Keratinocyte (primary cell): ENCODE results near the gene CHSY3. TPM values are rescaled to one million over a fixed set of nuclear protein-coding genes. Genes with fewer than 3 reads are reported as not detected.

ENCODE experiments used
- DNase-seq: peaks from one replicate; pipeline ENCODE4 v3.0.0-alpha.2; 2011; ENCODE audit warnings: low read depth, missing footprints, low spot score
- FAIRE-seq: peaks from 2 replicates; lab custom pipeline; 2011; peaks lifted over from hg19 to GRCh38; lab: Jason Lieb, UNC
- H2AFZ ChIP-seq: 2 replicates; pipeline ENCODE4 v1.6.0; 2012; ENCODE audit warnings: low read length, control low read depth, inconsistent platforms; ENCODE audit not compliant: control insufficient read depth
- H3K27ac ChIP-seq: 2 replicates; pipeline ENCODE4 v1.5.1; 2011; ENCODE audit warnings: low read length; ENCODE audit not compliant: control insufficient read depth, insufficient read depth
- H3K27me3 ChIP-seq: 3 replicates; pipeline ENCODE4 v1.6.0; 2011; ENCODE audit warnings: low read length; ENCODE audit not compliant: control insufficient read depth, insufficient read depth; ENCODE audit errors: extremely low read depth
- H3K36me3 ChIP-seq, 2 experiments: 2 replicates in 1 of 2; 3 replicates in 1 of 2; pipeline ENCODE4 v1.5.1; 2011; ENCODE audit warnings: low read length in 2 of 2, mild to moderate bottlenecking in 1 of 2; ENCODE audit not compliant: control insufficient read depth in 2 of 2, insufficient read depth in 2 of 2; ENCODE audit errors: extremely low read depth in 1 of 2
- H3K4me1 ChIP-seq: 3 replicates; pipeline ENCODE4 v1.5.1; 2011; ENCODE audit warnings: low read length; ENCODE audit not compliant: control insufficient read depth, insufficient read depth; ENCODE audit errors: extremely low read depth
- H3K4me2 ChIP-seq: 3 replicates; pipeline ENCODE4 v1.6.0; 2011; ENCODE audit warnings: low read depth, low read length; ENCODE audit not compliant: control insufficient read depth, insufficient read depth; ENCODE audit errors: extremely low read depth
- H3K4me3 ChIP-seq, 3 experiments: fragments of 200-600 bp in 1 of 3; sonication (generic) in 1 of 3; 2 replicates in 2 of 3; 3 replicates in 1 of 3; pipeline ENCODE4 v1.5.1; 2011 to 2016; ENCODE audit warnings: low read length in 3 of 3, mild to moderate bottlenecking in 3 of 3, control low read depth in 2 of 3, inconsistent platforms in 1 of 3, low read depth in 1 of 3, mixed read lengths in 1 of 3, mixed run types in 1 of 3, moderate library complexity in 1 of 3; ENCODE audit not compliant: control insufficient read depth in 2 of 3, insufficient read depth in 2 of 3; ENCODE audit errors: extremely low read depth in 1 of 3
- H3K79me2 ChIP-seq: 2 replicates; pipeline ENCODE4 v1.6.0; 2012; ENCODE audit warnings: low read length; ENCODE audit not compliant: control insufficient read depth, insufficient read depth
- H3K9ac ChIP-seq: 3 replicates; pipeline ENCODE4 v1.6.0; 2011; ENCODE audit warnings: low read length; ENCODE audit not compliant: control insufficient read depth, insufficient read depth; ENCODE audit errors: extremely low read depth
- H3K9me1 ChIP-seq: 3 replicates; pipeline ENCODE4 v1.6.0; 2011; ENCODE audit warnings: low read length; ENCODE audit not compliant: control insufficient read depth, insufficient read depth; ENCODE audit errors: extremely low read depth
- H3K9me3 ChIP-seq: 2 replicates; pipeline ENCODE4 v1.5.1; 2012; ENCODE audit warnings: low read depth, low read length; ENCODE audit not compliant: control insufficient read depth
- H4K20me1 ChIP-seq: 3 replicates; pipeline ENCODE4 v1.6.0; 2011; ENCODE audit warnings: low read length; ENCODE audit not compliant: control insufficient read depth, insufficient read depth; ENCODE audit errors: extremely low read depth
- CTCF ChIP-seq, 3 experiments: IDR thresholded peaks in 1 of 3; conservative IDR thresholded peaks in 1 of 3; optimal IDR thresholded peaks in 1 of 3; 2 replicates in 2 of 3; 3 replicates in 1 of 3; pipeline versions ENCODE3 to v1.5.1; 2011; ENCODE audit warnings: low read length in 3 of 3, mild to moderate bottlenecking in 3 of 3, moderate library complexity in 2 of 3, control low read depth in 1 of 3, inconsistent platforms in 1 of 3; ENCODE audit not compliant: insufficient read depth in 2 of 3; ENCODE audit errors: extremely low read depth in 1 of 3
- EZH2 ChIP-seq: IDR thresholded peaks from one replicate; pipeline ENCODE4 v1.6.1; 2012; ENCODE audit warnings: inconsistent platforms, mild to moderate bottlenecking, low read length, moderate library complexity
- dilution Hi-C: fragments of 300-500 bp; cut with MboI; formaldehyde crosslinking; loops from one replicate; pipeline ENCODE4 v1.7.0; 2020; ENCODE audit warnings: low sequenced_read_pairs; ENCODE audit not compliant: extremely low pct_ligation_motif_present
- polyA plus RNA-seq, 5 experiments: library from polyadenylated mRNA; depleted of rRNA in 3 of 5; stranded (reverse) in 3 of 5; stranded (forward) in 1 of 5; unstranded in 1 of 5; fragments of >200 nt; gene quantifications; 1 replicate in 1 of 5; 2 replicates in 3 of 5; 3 replicates in 1 of 5; pipeline versions ENCODE4 v1.2.1 to v1.2.3, GENCODE V29; 2011 to 2012; ENCODE audit warnings: missing spikeins in 2 of 5, low read depth in 1 of 5, low replicate concordance in 1 of 5

The CHSY3 gene
- polyA plus RNA-seq, 1 donor (not counting 4 experiments of a cell fraction or from before 2014, with no cell fraction given), result 0.47 TPM

GRCh38 chr5:129912601-129913255, 8.5 kb downstream of the CHSY3 start:
- Histone ChIP-seq H3K27me3 (no peaks in the 10 kb centered on the region), H4K20me1 (no peaks in the 10 kb centered on the region), H3K79me2 (no peaks in the 10 kb centered on the region), H3K4me2 (no peak overlapping the region), H3K9me3 (no peaks in the 10 kb centered on the region), H3K36me3 (no peaks in the 10 kb centered on the region), H3K9me1 (no peaks in the 10 kb centered on the region), H3K9ac (no peak overlapping the region), H3K27ac (no peak overlapping the region), H2AFZ (no peak overlapping the region), H3K4me1 (no peaks in the 10 kb centered on the region), H3K4me3 (no peak overlapping the region)
- TF ChIP-seq CTCF (optimal IDR thresholded peaks at IDR 0.05 in 1 of 3, IDR thresholded peaks at IDR 0.05 in 1 of 3, conservative IDR thresholded peaks at IDR 0.05 in 1 of 3; ENCODE audit: extremely low read depth in 1 of 3, insufficient read depth in 2 of 3, low read length in 3 of 3) (no peak), EZH2 (no peak)
- dilution Hi-C loops, result no loop called here
- FAIRE-seq, result no peak
- no peak for DNase-seq

GRCh38 chr5:129915415-129915814, 11.2 kb downstream of the CHSY3 start:
- H3K27ac ChIP-seq, result no peak overlapping the region
- H3K9me1 ChIP-seq, result no peaks in the 10 kb centered on the region
- H3K9me3 ChIP-seq, result no peaks in the 10 kb centered on the region
- no peak overlapping the region for H2AFZ ChIP-seq
- dilution Hi-C loops, result no loop called here
- H3K36me3 ChIP-seq, result no peaks in the 10 kb centered on the region
- DNase-seq (no peak), FAIRE-seq (no peak)
- no peaks in the 10 kb centered on the region for H4K20me1 ChIP-seq
- H3K4me2 ChIP-seq, result no peak overlapping the region
- no peaks in the 10 kb centered on the region for H3K4me1 ChIP-seq
- no peaks in the 10 kb centered on the region for H3K79me2 ChIP-seq
- H3K27me3 ChIP-seq, result no peaks in the 10 kb centered on the region
- TF ChIP-seq EZH2 (no peak), CTCF (optimal IDR thresholded peaks at IDR 0.05 in 1 of 3, IDR thresholded peaks at IDR 0.05 in 1 of 3, conservative IDR thresholded peaks at IDR 0.05 in 1 of 3; ENCODE audit: extremely low read depth in 1 of 3, insufficient read depth in 2 of 3, low read length in 3 of 3) (no peak)
- no peak overlapping the region for H3K4me3 ChIP-seq
- H3K9ac ChIP-seq, result no peak overlapping the region
